AG04449 (cell line): ENCODE data around the gene ABI3BP.

Experiments used
- CTCF ChIA-PET: fragments of 350-600 bp; formaldehyde crosslinking; extraction: SDS; loops from one replicate; lab custom pipeline; 2021; ENCODE audit warnings: antibody characterized with exemption; lab: Yijun Ruan, JAX
- POLR2A ChIA-PET: fragments of 400-600, 350-600 bp; formaldehyde crosslinking; extraction: SDS; loops from one replicate; lab custom pipeline; 2020; ENCODE audit warnings: antibody characterized with exemption, inconsistent platforms; lab: Yijun Ruan, JAX
- DNase-seq: peaks from one replicate; pipeline ENCODE4 v3.0.0-alpha.2; 2010; ENCODE audit warnings: low read depth, low spot score
- H3K4me3 ChIP-seq: 2 replicates; pipeline ENCODE4 v1.5.1; 2011; ENCODE audit warnings: low read depth, mild to moderate bottlenecking, control low read depth, low read length
- CTCF ChIP-seq: IDR thresholded peaks from one replicate; pipeline ENCODE4 v1.5.1; 2011; ENCODE audit warnings: mild to moderate bottlenecking, moderate library complexity, low read length, control low read depth, inconsistent platforms; ENCODE audit not compliant: insufficient read depth; ENCODE audit errors: missing control alignments

The ABI3BP gene

GRCh38 chr3:100865442-100865841 lies 127.8 kb downstream of the ABI3BP start:
- CTCF ChIA-PET: interaction anchor here (1.0 to 1.2 kb wide), 4 partner anchors 9 to 56 kb away, joined by 3 read pairs; no protein-coding TSS in a partner anchor
- POLR2A ChIA-PET: no interaction called here

GRCh38 chr3:100864471-100865250 lies 128.6 kb downstream of the ABI3BP start:
- POLR2A ChIA-PET: no interaction called here
- H3K4me3 ChIP-seq: no peak overlapping the region
- DNase-seq: no peak
- CTCF ChIA-PET: interaction anchor here (1.0 to 1.1 kb wide), 3 partner anchors 9 to 55 kb away, joined by 3 read pairs; no protein-coding TSS in a partner anchor
- no peak for TF ChIP-seq CTCF

More at GRCh38 chr3:100865442-100865841, 127.8 kb downstream of the ABI3BP start:
- no peak for TF ChIP-seq CTCF
- no peak for DNase-seq
- no peak overlapping the region for H3K4me3 ChIP-seq

GRCh38 chr3:100857863-100858262 lies 135.4 kb downstream of the ABI3BP start:
- ChIA-PET CTCF (interaction anchor here (0.8 kb wide), 1 partner anchor 12 kb away, joined by 3 read pairs; no protein-coding TSS in a partner anchor), POLR2A (no interaction called here)
- no peak for TF ChIP-seq CTCF
- no peak for DNase-seq
- H3K4me3 ChIP-seq: no peak overlapping the region

- ChIA-PET POLR2A (no interaction called here), CTCF (interaction anchor here (0.9 to 1.5 kb wide), 2 partner anchors 29 to 393 kb away, joined by 3 read pairs; no protein-coding TSS in a partner anchor)
- no peak overlapping the region for H3K4me3 ChIP-seq
- TF ChIP-seq CTCF: no peak
- DNase-seq: no peak
Measured at GRCh38 chr3:100856821-100857220, 136.4 kb downstream of the ABI3BP start.

- no peak overlapping the region for H3K4me3 ChIP-seq
- TF ChIP-seq CTCF: no peak
- ChIA-PET CTCF (interaction anchor here (1.0 kb wide), 1 partner anchor 16 kb away, joined by 3 read pairs; no protein-coding TSS in a partner anchor), POLR2A (no interaction called here)
- DNase-seq: no peak
Measured at GRCh38 chr3:100852840-100853239, 140.4 kb downstream of the ABI3BP start.

GRCh38 chr3:100850701-100851100 lies 142.5 kb downstream of the ABI3BP start:
- ChIA-PET POLR2A (no interaction called here), CTCF (no interaction called here)
- H3K4me3 ChIP-seq: no peak overlapping the region
- no peak for TF ChIP-seq CTCF
- no peak for DNase-seq
